Parathyroid adenoma (tissue), 2 donors: ENCODE measurements around the gene FAS.
A peak's percentile ranks its signal among the peaks of the same experiment; 100 is the strongest.

ENCODE experiments used
- H2AFZ ChIP-seq: fragments of 300-600 bp; sonication (generic); one replicate; pipeline ENCODE4 v1.7.0; 2017; ENCODE audit warnings: antibody characterized with exemption, mild to moderate bottlenecking
- H3K27ac ChIP-seq: fragments of 300-600 bp; sonication (generic); one replicate; pipeline ENCODE4 v1.7.0; 2017
- H3K27me3 ChIP-seq: fragments of 300-600 bp; sonication (generic); one replicate; pipeline ENCODE4 v1.7.0; 2017; ENCODE audit warnings: low read length; ENCODE audit not compliant: control insufficient read depth, insufficient read depth
- H3K36me3 ChIP-seq: fragments of 300-600 bp; sonication (generic); one replicate; pipeline ENCODE4 v1.7.0; 2017; ENCODE audit warnings: low read length; ENCODE audit not compliant: control insufficient read depth, insufficient read depth
- H3K4me1 ChIP-seq: fragments of 300-600 bp; sonication (generic); one replicate; pipeline ENCODE4 v1.7.0; 2017; ENCODE audit warnings: control low read depth
- H3K4me2 ChIP-seq: fragments of 300-600 bp; sonication (generic); one replicate; pipeline ENCODE4 v1.7.0; 2017; ENCODE audit warnings: low read length
- H3K4me3 ChIP-seq: fragments of 300-600 bp; sonication (generic); one replicate; pipeline ENCODE4 v1.7.0; 2017; ENCODE audit warnings: low read depth, low read length
- H3K79me2 ChIP-seq: fragments of 300-600 bp; sonication (generic); one replicate; pipeline ENCODE4 v1.7.0; 2017; ENCODE audit warnings: control low read depth
- H3K9ac ChIP-seq: fragments of 300-600 bp; sonication (generic); one replicate; pipeline ENCODE4 v1.7.0; 2017; ENCODE audit warnings: mild to moderate bottlenecking
- H3K9me3 ChIP-seq: fragments of 300-600 bp; sonication (generic); one replicate; pipeline ENCODE4 v1.7.0; 2017; ENCODE audit warnings: low read length; ENCODE audit not compliant: control insufficient read depth
- CTCF ChIP-seq: fragments of 300-600 bp; sonication (generic); IDR thresholded peaks from one replicate; pipeline ENCODE4 v1.7.0; 2017; ENCODE audit warnings: antibody characterized with exemption, mild to moderate bottlenecking
- donor health status: primary hyperparathyroidism.

The FAS gene

GRCh38 chr10:89022734-89023133 lies 32.1 kb downstream of the FAS start:
- Histone ChIP-seq H3K79me2 (no peaks in the 10 kb centered on the region), H3K27ac (no peak overlapping the region), H3K4me1 (no peaks in the 10 kb centered on the region), H3K4me3 (no peak overlapping the region), H3K9me3 (no peaks in the 10 kb centered on the region), H3K9ac (no peak overlapping the region), H3K4me2 (no peak overlapping the region), H3K36me3 (no peaks in the 10 kb centered on the region), H3K27me3 (no peaks in the 10 kb centered on the region), H2AFZ (no peak overlapping the region)
- no peak for TF ChIP-seq CTCF

- H3K4me1 ChIP-seq, result no peaks in the 10 kb centered on the region
- no peaks in the 10 kb centered on the region for H3K27me3 ChIP-seq
- no peak overlapping the region for H3K4me3 ChIP-seq
- H3K79me2 ChIP-seq, result no peaks in the 10 kb centered on the region
- H3K4me2 ChIP-seq, result no peak overlapping the region
- TF ChIP-seq CTCF, result no peak
- no peak overlapping the region for H3K9ac ChIP-seq
- H3K9me3 ChIP-seq, result no peaks in the 10 kb centered on the region
- no peaks in the 10 kb centered on the region for H3K36me3 ChIP-seq
- H3K27ac ChIP-seq, result no peak overlapping the region
- no peak overlapping the region for H2AFZ ChIP-seq
Observed at GRCh38 chr10:89025453-89025852, 34.9 kb downstream of the FAS start.

GRCh38 chr10:89029181-89029580 lies 38.6 kb downstream of the FAS start:
- Histone ChIP-seq H3K27ac (no peak overlapping the region), H2AFZ (no peak overlapping the region), H3K4me2 (no peak overlapping the region), H3K4me1 (no peaks in the 10 kb centered on the region), H3K79me2 (no peaks in the 10 kb centered on the region), H3K4me3 (no peak overlapping the region), H3K9ac (no peak overlapping the region), H3K9me3 (no peaks in the 10 kb centered on the region), H3K36me3 (no peaks in the 10 kb centered on the region), H3K27me3 (no peaks in the 10 kb centered on the region)
- TF ChIP-seq CTCF, result no peak

- H3K79me2 ChIP-seq, result no peaks in the 10 kb centered on the region
- no peak overlapping the region for H2AFZ ChIP-seq
- no peaks in the 10 kb centered on the region for H3K27me3 ChIP-seq
- H3K4me1 ChIP-seq, result no peaks in the 10 kb centered on the region
- H3K4me3 ChIP-seq, result no peak overlapping the region
- no peaks in the 10 kb centered on the region for H3K36me3 ChIP-seq
- no peak overlapping the region for H3K4me2 ChIP-seq
- H3K9ac ChIP-seq, result no peak overlapping the region
- TF ChIP-seq CTCF, result peak; percentile 86
- H3K27ac ChIP-seq, result no peak overlapping the region
- H3K9me3 ChIP-seq, result no peaks in the 10 kb centered on the region
Observed at GRCh38 chr10:89029785-89030437, 39.3 kb downstream of the FAS start.

GRCh38 chr10:89030791-89031190 lies 40.2 kb downstream of the FAS start:
- Histone ChIP-seq H3K4me3 (no peak overlapping the region), H2AFZ (no peak overlapping the region), H3K27ac (no peak overlapping the region), H3K27me3 (no peaks in the 10 kb centered on the region), H3K9ac (no peak overlapping the region), H3K4me2 (no peak overlapping the region), H3K79me2 (no peaks in the 10 kb centered on the region), H3K9me3 (no peaks in the 10 kb centered on the region), H3K4me1 (no peaks in the 10 kb centered on the region), H3K36me3 (no peaks in the 10 kb centered on the region)
- no peak for TF ChIP-seq CTCF
